ENCODE measurements around the gene GSK3A.

GSK3A gene

GRCh38 chr19:42271045-42271419 is 28.6 kb upstream of the GSK3A start:
- peak overlapping the region; percentile 60; the same call in 1 of the 2 replicates for H3K27ac ChIP-seq (ENCODE audit: extremely low read depth, low read depth, low read length)
- peaks cover 5 to 44% of the 10 kb centered on the region in 2 experiments for H3K36me3 ChIP-seq (ENCODE audit: control insufficient read depth in 2 of 2, insufficient read depth in 1 of 2, low read length in 2 of 2)
- H3K4me3 ChIP-seq (ENCODE audit: low read depth, low read length), result no peak overlapping the region
- H3K4me1 ChIP-seq (ENCODE audit: control insufficient read depth, insufficient read depth, low read length), result peaks cover 16% of the 10 kb centered on the region
- CTCF ChIA-PET, result interaction anchor here (1.3 to 2.7 kb wide), 2 partner anchors 9 to 25 kb away, joined by 5 to 28 read pairs; no protein-coding TSS in a partner anchor
- POLR2A ChIA-PET, result interaction anchor here (2.7 kb wide), 1 partner anchor 28 kb away, joined by 18 read pairs; the partner anchor contains the start of gene GSK3A
- no peak for TF ChIP-seq GLIS1 (tag by site-specific recombination; IDR thresholded peaks at IDR 0.05)
- no peak for TF ChIP-seq ZNF660 (tag by site-specific recombination; IDR thresholded peaks at IDR 0.05)
- no peak for TF ChIP-seq ZNF692 (tag by site-specific recombination; IDR thresholded peaks at IDR 0.05)
- TF ChIP-seq ZNF362 (tag by site-specific recombination; IDR thresholded peaks at IDR 0.05), result no peak
- TF ChIP-seq ZBTB26 (tag by site-specific recombination; optimal IDR thresholded peaks at IDR 0.05), result no peak
- TF ChIP-seq ZNF112 (tag by site-specific recombination; IDR thresholded peaks at IDR 0.05), result no peak
- TF ChIP-seq HOXD13 (CRISPR knock-in tag; IDR thresholded peaks at IDR 0.05; ENCODE audit: borderline replicate concordance), result no peak
- TF ChIP-seq ZXDB (tag by site-specific recombination; IDR thresholded peaks at IDR 0.05), result no peak
- no peak for TF ChIP-seq ZBTB48 (tag by site-specific recombination; IDR thresholded peaks at IDR 0.05)
- no peak for TF ChIP-seq ZNF777 (tag by site-specific recombination; IDR thresholded peaks at IDR 0.05; ENCODE audit: borderline replicate concordance)
- TF ChIP-seq ZNF155 (tag by site-specific recombination; IDR thresholded peaks at IDR 0.05), result no peak
- no peak for TF ChIP-seq ZNF645 (tag by site-specific recombination; IDR thresholded peaks at IDR 0.05)
- no peak for TF ChIP-seq HOXA7 (CRISPR knock-in tag; IDR thresholded peaks at IDR 0.05; ENCODE audit: borderline replicate concordance)
- H3K9me3 ChIP-seq (ENCODE audit: control insufficient read depth, insufficient read depth, low read depth, low read length), result no peaks in the 10 kb centered on the region

- ChIA-PET POLR2A (interaction anchor here (0.5 to 2.7 kb wide), 5 partner anchors 9 to 27 kb away, joined by 6 to 18 read pairs (median 11); partner anchors contain the start of gene GSK3A), CTCF (interaction anchor here (1.3 to 2.7 kb wide), 3 partner anchors 9 to 25 kb away, joined by 3 to 28 read pairs (median 5); no protein-coding TSS in a partner anchor)
- Histone ChIP-seq H3K9me3 (ENCODE audit: control insufficient read depth, insufficient read depth, low read depth, low read length) (no peaks in the 10 kb centered on the region), H3K4me3 (ENCODE audit: low read depth, low read length) (no peak overlapping the region; the same call in 1 of the 2 replicates), H3K36me3 (ENCODE audit: control insufficient read depth in 2 of 2, insufficient read depth in 1 of 2, low read length in 2 of 2) (peaks cover 5 to 41% of the 10 kb centered on the region in 2 experiments), H3K4me1 (ENCODE audit: control insufficient read depth, insufficient read depth, low read length) (peaks cover 16% of the 10 kb centered on the region), H3K27ac (ENCODE audit: extremely low read depth, low read depth, low read length) (peak overlapping the region; percentile 60)
- peak; percentile 55; the same call in 1 of the 2 replicates for TF ChIP-seq ZBTB7A (tag by site-specific recombination; IDR thresholded peaks at IDR 0.05; ENCODE audit: low read depth)
- TF ChIP-seq SP3 (tag by site-specific recombination; IDR thresholded peaks at IDR 0.05), result peak; percentile 30
- TF ChIP-seq ZSCAN16 (tag by site-specific recombination; IDR thresholded peaks at IDR 0.05), result no peak
- TF ChIP-seq ZNF704 (tag by site-specific recombination; IDR thresholded peaks at IDR 0.05), result no peak
- TF ChIP-seq HIC1 (tag by site-specific recombination; IDR thresholded peaks at IDR 0.05), result 0 out of 2 replicates have a peak, but pooled peaks have one; percentile 42
- TF ChIP-seq ZBTB20 (tag by site-specific recombination; IDR thresholded peaks at IDR 0.05), result peak; percentile 47; the same call in 1 of the 2 replicates
- TF ChIP-seq ZBTB26 (tag by site-specific recombination; optimal IDR thresholded peaks at IDR 0.05), result peak; percentile 69
These were observed 28.1 kb upstream of the GSK3A start for GRCh38 chr19:42270346-42271044.
